HCT116 (cell line): ENCODE results near the gene CCDC88C.

Experiments
- TF ChIP-seq, protein P1 (sequence below): IDR thresholded peaks from 2 replicates; pipeline ENCODE4 v1.6.1; 2012
- TF ChIP-seq, protein P2 (sequence below), 3 experiments: fragments of 200-600 bp in 1 of 3; sonication (generic) in 1 of 3; IDR thresholded peaks in 2 of 3; conservative IDR thresholded peaks in 1 of 3; 2 replicates each; pipeline ENCODE4 v1.5.1; 2012 to 2017; ENCODE audit warnings: low read depth in 2 of 3, low read length in 2 of 3, antibody characterized with exemption in 1 of 3, borderline replicate concordance in 1 of 3, control low read depth in 1 of 3, mild to moderate bottlenecking in 1 of 3, mixed read lengths in 1 of 3, mixed run types in 1 of 3, moderate library complexity in 1 of 3; ENCODE audit not compliant: insufficient read depth in 1 of 3

DNA sequence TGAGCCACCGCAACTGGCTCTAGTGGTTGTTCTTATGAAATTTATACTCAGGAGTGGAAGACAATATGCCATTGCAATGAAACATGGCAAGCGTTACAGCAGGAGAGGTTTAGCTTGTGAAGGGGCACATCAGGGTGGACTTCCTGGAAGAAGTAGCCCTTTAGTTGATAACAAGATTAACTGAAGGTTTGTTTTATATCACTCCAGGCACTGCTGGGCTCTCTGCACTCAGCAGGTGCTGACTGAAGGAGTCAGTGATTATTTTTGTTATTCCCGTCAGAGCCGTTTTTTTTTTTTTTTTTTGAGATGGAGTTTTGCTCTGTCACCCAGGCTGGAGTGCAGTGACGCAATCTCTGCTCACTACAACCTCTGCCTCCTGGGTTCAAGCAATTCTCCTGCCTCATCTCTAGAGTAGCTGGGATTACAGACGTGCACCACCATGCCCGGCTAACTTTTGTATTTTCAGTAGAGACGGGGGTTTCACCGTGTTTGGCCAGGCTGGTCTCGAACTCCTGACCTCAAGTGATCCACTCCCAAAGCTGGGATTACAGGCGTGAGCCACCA is 155.6 kb downstream of the CCDC88C start:
- TF ChIP-seq, protein P1, sequence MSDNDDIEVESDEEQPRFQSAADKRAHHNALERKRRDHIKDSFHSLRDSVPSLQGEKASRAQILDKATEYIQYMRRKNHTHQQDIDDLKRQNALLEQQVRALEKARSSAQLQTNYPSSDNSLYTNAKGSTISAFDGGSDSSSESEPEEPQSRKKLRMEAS: no peak
- TF ChIP-seq, protein P2, sequence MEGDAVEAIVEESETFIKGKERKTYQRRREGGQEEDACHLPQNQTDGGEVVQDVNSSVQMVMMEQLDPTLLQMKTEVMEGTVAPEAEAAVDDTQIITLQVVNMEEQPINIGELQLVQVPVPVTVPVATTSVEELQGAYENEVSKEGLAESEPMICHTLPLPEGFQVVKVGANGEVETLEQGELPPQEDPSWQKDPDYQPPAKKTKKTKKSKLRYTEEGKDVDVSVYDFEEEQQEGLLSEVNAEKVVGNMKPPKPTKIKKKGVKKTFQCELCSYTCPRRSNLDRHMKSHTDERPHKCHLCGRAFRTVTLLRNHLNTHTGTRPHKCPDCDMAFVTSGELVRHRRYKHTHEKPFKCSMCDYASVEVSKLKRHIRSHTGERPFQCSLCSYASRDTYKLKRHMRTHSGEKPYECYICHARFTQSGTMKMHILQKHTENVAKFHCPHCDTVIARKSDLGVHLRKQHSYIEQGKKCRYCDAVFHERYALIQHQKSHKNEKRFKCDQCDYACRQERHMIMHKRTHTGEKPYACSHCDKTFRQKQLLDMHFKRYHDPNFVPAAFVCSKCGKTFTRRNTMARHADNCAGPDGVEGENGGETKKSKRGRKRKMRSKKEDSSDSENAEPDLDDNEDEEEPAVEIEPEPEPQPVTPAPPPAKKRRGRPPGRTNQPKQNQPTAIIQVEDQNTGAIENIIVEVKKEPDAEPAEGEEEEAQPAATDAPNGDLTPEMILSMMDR (IDR thresholded peaks at IDR 0.05 in 2 of 3, conservative IDR thresholded peaks at IDR 0.05 in 1 of 3; ENCODE audit: borderline replicate concordance in 1 of 3, insufficient read depth in 1 of 3, low read depth in 2 of 3, low read length in 2 of 3): no peak
